K562 (cell line): ENCODE measurements around the gene THEMIS. TPM values are rescaled to one million over a fixed set of nuclear protein-coding genes. Genes with fewer than 3 reads are reported as not detected.

ENCODE experiments used
- ATAC-seq: fragments of 200-7000 bp; cut with Tn5 transposase; 3 replicates; pipeline ENCODE4 v1.9.1; 2020; ENCODE audit warnings: moderate library complexity
- BruUV-seq: library from RNA; stranded (reverse); fragments of 400-500 nt; replicated peaks from 2 replicates; lab custom pipeline; 2021; lab: Mats Ljungman, UMichigan
- CTCF ChIA-PET: fragments of 300-600 bp; formaldehyde crosslinking; extraction: SDS; loops from one replicate; lab custom pipeline; 2021; ENCODE audit warnings: low intra/inter-chr PET ratio; lab: Yijun Ruan, JAX
- POLR2A ChIA-PET: fragments of 300-600, 350-650 bp; sonication (Branson Sonifier 250); formaldehyde crosslinking; extraction: SDS; loops from one replicate; lab custom pipeline; 2021; ENCODE audit warnings: antibody characterized with exemption, inconsistent platforms; lab: Yijun Ruan, JAX
- DNase-seq, 4 experiments: peaks; one replicate each; pipeline versions ENCODE4 v3.0.0 to v3.0.0-alpha.2; 2011 to 2018; ENCODE audit warnings: low spot score in 3 of 4, mixed read lengths in 3 of 4; ENCODE audit errors: extremely low read depth in 1 of 4
- FAIRE-seq: peaks from 2 replicates; lab custom pipeline; 2011; peaks lifted over from hg19 to GRCh38; lab: Jason Lieb, UNC
- H2AFZ ChIP-seq: 2 replicates; pipeline ENCODE4 v1.6.0; 2011; ENCODE audit warnings: low read depth, low read length, control low read depth, inconsistent platforms
- H3K27ac ChIP-seq: fragments of 200-600 bp; 3 replicates; pipeline ENCODE4 v1.8.0; 2011; ENCODE audit warnings: low read depth, mild to moderate bottlenecking, control low read depth, inconsistent platforms, low read length, moderate library complexity, mixed read lengths; ENCODE audit errors: extremely low read depth
- H3K27me3 ChIP-seq, 2 experiments: fragments of 300-600 bp in 1 of 2; 2 replicates in 1 of 2; 3 replicates in 1 of 2; pipeline versions ENCODE4 v1.6.0 to v1.8.0; 2011; ENCODE audit warnings: inconsistent platforms in 2 of 2, low read length in 2 of 2, mild to moderate bottlenecking in 1 of 2, mixed read lengths in 1 of 2, moderate library complexity in 1 of 2; ENCODE audit not compliant: control insufficient read depth in 2 of 2, insufficient read depth in 2 of 2
- H3K36me3 ChIP-seq: fragments of 300-600 bp; 3 replicates; pipeline ENCODE4 v1.8.0; 2011; ENCODE audit warnings: mild to moderate bottlenecking, low read length, inconsistent platforms; ENCODE audit not compliant: control insufficient read depth, insufficient read depth
- H3K4me1 ChIP-seq, 2 experiments: fragments of 200-600 bp in 1 of 2; replicated peaks in 1 of 2; 2 replicates in 1 of 2; 3 replicates in 1 of 2; pipeline versions ENCODE4 v1.5.1 to v1.8.0; 2011; ENCODE audit warnings: inconsistent platforms in 2 of 2, low read length in 2 of 2, mild to moderate bottlenecking in 1 of 2, mixed read lengths in 1 of 2, moderate library complexity in 1 of 2; ENCODE audit not compliant: control insufficient read depth in 2 of 2, insufficient read depth in 2 of 2
- H3K4me2 ChIP-seq: 2 replicates; pipeline ENCODE4 v1.6.1; 2011; ENCODE audit warnings: low read length, control low read depth, inconsistent platforms, mixed read lengths; ENCODE audit not compliant: insufficient read depth
- H3K4me3 ChIP-seq: fragments of 200-600 bp; sonication (generic), shearing (Covaris generic); 2 replicates; pipeline ENCODE4 v1.5.1; 2016; ENCODE audit warnings: control low read depth, inconsistent platforms
- H3K79me2 ChIP-seq: fragments of 200-600 bp; 3 replicates; pipeline ENCODE4 v1.8.0; 2011; ENCODE audit warnings: low read length, inconsistent platforms; ENCODE audit not compliant: control insufficient read depth, insufficient read depth
- H3K9ac ChIP-seq, 2 experiments: 2 replicates each; pipeline versions ENCODE4 v1.6.0 to v1.6.1; 2011; ENCODE audit warnings: low read depth in 2 of 2, low read length in 2 of 2, control low read depth in 1 of 2, inconsistent platforms in 1 of 2, mild to moderate bottlenecking in 1 of 2, mixed read lengths in 1 of 2; ENCODE audit not compliant: insufficient read depth in 1 of 2
- H3K9me1 ChIP-seq: one replicate; pipeline ENCODE4 v1.6.0; 2011; ENCODE audit warnings: inconsistent platforms, mild to moderate bottlenecking, low read length, moderate library complexity; ENCODE audit not compliant: control insufficient read depth, insufficient read depth
- H3K9me3 ChIP-seq: replicated peaks from 2 replicates; pipeline ENCODE4 v1.5.1; 2011; ENCODE audit warnings: low read depth, low read length, inconsistent platforms; ENCODE audit not compliant: control insufficient read depth, insufficient read depth
- H4K20me1 ChIP-seq: replicated peaks from 2 replicates; pipeline ENCODE4 v1.6.1; 2011; ENCODE audit warnings: low read length, inconsistent platforms, mixed read lengths; ENCODE audit not compliant: control insufficient read depth, insufficient read depth
- BDP1 ChIP-seq: IDR thresholded peaks from 3 replicates; pipeline ENCODE4 v1.6.1; 2011; ENCODE audit not compliant: insufficient read length, insufficient read depth
- CBX2 ChIP-seq: fragments of 200-600 bp; sonication (generic); IDR thresholded peaks from one replicate; pipeline ENCODE4 v1.6.1; 2012; ENCODE audit warnings: mild to moderate bottlenecking, low read length, inconsistent platforms; ENCODE audit not compliant: insufficient read depth, poor library complexity, severe bottlenecking
- CEBPB ChIP-seq: fragments of 450-650 bp; IDR thresholded peaks from 2 replicates; pipeline ENCODE4 v1.6.1; 2016; ENCODE audit warnings: missing genetic modification characterization, missing compliant biosample characterization
- ELF1 ChIP-seq: fragments of 200-800 bp; sonication (Bioruptor generic); IDR thresholded peaks from 2 replicates; pipeline ENCODE4 v1.6.1; 2016; ENCODE audit warnings: missing genetic modification characterization, missing compliant biosample characterization
- EP400 ChIP-seq: fragments of 450-650 bp; IDR thresholded peaks from 2 replicates; pipeline ENCODE4 v1.6.1; 2017; ENCODE audit warnings: antibody characterized with exemption, mild to moderate bottlenecking, moderate library complexity
- ETS2 ChIP-seq: IDR thresholded peaks from 2 replicates; pipeline ENCODE4 v1.6.1; 2016; ENCODE audit warnings: borderline replicate concordance, missing genetic modification characterization, mild to moderate bottlenecking, moderate library complexity, missing compliant biosample characterization; ENCODE audit not compliant: poor library complexity, severe bottlenecking
- KDM2B ChIP-seq: fragments of 250-450 bp; sonication (Bioruptor Pico); IDR thresholded peaks from 2 replicates; pipeline ENCODE4 v1.8.0; 2021; ENCODE audit warnings: mild to moderate bottlenecking, moderate library complexity
- POLR2H ChIP-seq: IDR thresholded peaks from 2 replicates; pipeline ENCODE4 v1.6.1; 2016; ENCODE audit warnings: missing genetic modification characterization, low read depth, mild to moderate bottlenecking, control low read depth, missing compliant biosample characterization, moderate library complexity
- PTRF ChIP-seq: fragments of 450-650 bp; IDR thresholded peaks from 2 replicates; pipeline ENCODE4 v1.6.1; 2016; ENCODE audit warnings: mild to moderate bottlenecking, missing genetic modification characterization, missing compliant biosample characterization
- RBFOX2 ChIP-seq: fragments of 200-400 bp; formaldehyde crosslinking; IDR thresholded peaks from 2 replicates; pipeline ENCODE4 v1.6.1; 2017; ENCODE audit warnings: low read depth, mild to moderate bottlenecking, low read length, moderate library complexity
- SAFB ChIP-seq: fragments of 200-400 bp; formaldehyde crosslinking; IDR thresholded peaks from 2 replicates; pipeline ENCODE4 v1.6.1; 2017; ENCODE audit warnings: low read depth, low read length, borderline replicate concordance
- SMC3 ChIP-seq: conservative IDR thresholded peaks from 2 replicates; pipeline ENCODE4 v1.6.1; 2011; ENCODE audit warnings: low read depth, low read length, improper control_type of control experiment; ENCODE audit not compliant: insufficient read depth
- SRSF7 ChIP-seq: fragments of 200-400 bp; formaldehyde crosslinking; optimal IDR thresholded peaks from 2 replicates; pipeline ENCODE3; 2017; ENCODE audit warnings: mild to moderate bottlenecking, low read depth, low read length
- SRSF9 ChIP-seq: fragments of 200-400 bp; formaldehyde crosslinking; IDR thresholded peaks from 2 replicates; pipeline ENCODE4 v1.6.1; 2017; ENCODE audit warnings: low read depth, low read length, borderline replicate concordance
- ZNF347 ChIP-seq: fragments of 450-650 bp; formaldehyde crosslinking; IDR thresholded peaks from 2 replicates; pipeline ENCODE4 v1.4.0; 2020; ENCODE audit warnings: low read depth, mild to moderate bottlenecking, moderate library complexity
- ZNF766 ChIP-seq: fragments of 200-800 bp; sonication (Bioruptor generic); conservative IDR thresholded peaks from 2 replicates; pipeline ENCODE4 v1.6.1; 2016; ENCODE audit warnings: missing genetic modification characterization, missing compliant biosample characterization
- WGBS: fragments of 100-300 bp; shearing (Covaris generic); methylation state at CpG from one replicate; pipeline ENCODE4 v1.1.6; 2016; ENCODE audit warnings: low coverage, mixed read lengths; ENCODE audit not compliant: insufficient coverage; ENCODE audit errors: missing lambda C conversion rate; 5-methylcytosine and 5-hydroxymethylcytosine counted together
- in situ Hi-C: fragments of 300-500 bp; cut with MboI; formaldehyde crosslinking; loops from 4 replicates; pipeline ENCODE4 v1.15.0; 2018; ENCODE audit warnings: inconsistent platforms, mixed read lengths
- intact Hi-C: fragments of 100-400 bp; cut with micrococcal nuclease; formaldehyde crosslinking; loops from 2 replicates; pipeline ENCODE4 v1.14.2; 2022
- polyA plus RNA-seq, 8 experiments: library from polyadenylated mRNA; depleted of rRNA in 4 of 8; stranded (reverse) in 5 of 8; unstranded in 3 of 8; fragments of >200 nt; fragmentation: Nextera tagmentation in 2 of 8; fragmentation: Illumina TruSeq in 1 of 8; extraction: Ambion mirVana in 2 of 8; extraction: Trizol in 1 of 8; gene quantifications; 2 replicates each; pipeline versions ENCODE4 v1.2.1 to v1.2.3, GENCODE V29; 2011 to 2014; ENCODE audit warnings: inconsistent platforms in 1 of 8, missing spikeins in 1 of 8
- total RNA-seq, 7 experiments: library from RNA; depleted of rRNA in 6 of 7; stranded (reverse); fragments of >200 nt in 6 of 7; fragmentation: Illumina TruSeq in 2 of 7; extraction: Trizol in 2 of 7; gene quantifications; 2 replicates each; pipeline versions ENCODE4 v1.2.1 to v1.2.3, GENCODE V29; 2011 to 2021; ENCODE audit warnings: low replicate concordance in 1 of 7
- TF ChIP-seq, protein P1 (sequence below): fragments of 450-650 bp; IDR thresholded peaks from 2 replicates; pipeline ENCODE4 v1.6.1; 2016; ENCODE audit warnings: borderline replicate concordance
- TF ChIP-seq, protein P2 (sequence below): fragments of 450-650 bp; IDR thresholded peaks from 2 replicates; pipeline ENCODE4 v1.6.1; 2016; ENCODE audit warnings: missing biosample characterization, missing genetic modification characterization

Gene THEMIS
- total and polyA plus RNA-seq, 9 of the 15 experiments (the other 6 are each of a cell fraction or from before 2014, with no cell fraction given) = 0.09 TPM; not detected in 8

DNA sequence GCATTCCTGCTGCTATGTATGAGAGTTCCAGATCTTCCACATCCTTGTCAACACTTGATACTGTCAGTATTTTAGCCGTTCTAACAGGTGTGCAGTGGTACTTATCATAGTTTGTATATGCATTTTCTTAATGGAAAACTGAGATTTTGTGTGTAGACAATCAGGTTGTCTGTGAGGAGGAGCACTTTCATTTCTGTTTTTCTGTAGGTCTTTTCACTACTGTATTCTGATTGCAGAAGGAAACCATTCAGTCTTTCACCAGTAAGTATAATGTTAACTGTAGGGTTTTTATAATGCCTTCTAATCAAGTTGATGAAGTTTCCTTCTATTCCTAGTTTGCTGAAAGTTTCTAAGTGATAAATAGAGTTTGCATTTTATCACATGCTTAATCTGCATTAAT, 216.4 kb downstream of the THEMIS start:
- no peak overlapping the region for H3K4me2 ChIP-seq

More for the DNA sequence above, 216.4 kb downstream of the THEMIS start:
- in situ Hi-C loops = no loop called here
- Histone ChIP-seq H3K4me3 (no peak overlapping the region), H3K27me3 (no peaks in the 10 kb centered on the region), H3K9me3 (no peaks in the 10 kb centered on the region), H3K9me1 (no peaks in the 10 kb centered on the region), H3K27ac (no peak overlapping the region), H3K9ac (no peak overlapping the region), H3K4me1 (no peaks in the 10 kb centered on the region), H4K20me1 (no peaks in the 10 kb centered on the region), H3K79me2 (no peaks in the 10 kb centered on the region), H3K36me3 (no peaks in the 10 kb centered on the region), H2AFZ (no peak overlapping the region)
- DNase-seq (no peak), FAIRE-seq (no peak), ATAC-seq (no peak)
- intact Hi-C loops = no loop called here
- WGBS = 0% methylated on average over 1 of the region's 1 CpG
- ChIA-PET POLR2A (no interaction called here), CTCF (no interaction called here)
- BruUV-seq = no TSS peak
- TF ChIP-seq KDM2B (CRISPR knock-in tag) (no peak), PTRF (tag) (no peak), CEBPB (tag) (no peak), SRSF7 (no peak), CBX2 (no peak), ELF1 (tag) (no peak), ZNF766 (CRISPR knock-in tag) (no peak), ZNF347 (CRISPR knock-in tag) (no peak), BDP1 (no peak), SMC3 (no peak), EP400 (no peak), POLR2H (tag) (no peak), RBFOX2 (no peak), SRSF9 (no peak), SAFB (no peak), ETS2 (tag) (no peak)
- TF ChIP-seq, protein P1, sequence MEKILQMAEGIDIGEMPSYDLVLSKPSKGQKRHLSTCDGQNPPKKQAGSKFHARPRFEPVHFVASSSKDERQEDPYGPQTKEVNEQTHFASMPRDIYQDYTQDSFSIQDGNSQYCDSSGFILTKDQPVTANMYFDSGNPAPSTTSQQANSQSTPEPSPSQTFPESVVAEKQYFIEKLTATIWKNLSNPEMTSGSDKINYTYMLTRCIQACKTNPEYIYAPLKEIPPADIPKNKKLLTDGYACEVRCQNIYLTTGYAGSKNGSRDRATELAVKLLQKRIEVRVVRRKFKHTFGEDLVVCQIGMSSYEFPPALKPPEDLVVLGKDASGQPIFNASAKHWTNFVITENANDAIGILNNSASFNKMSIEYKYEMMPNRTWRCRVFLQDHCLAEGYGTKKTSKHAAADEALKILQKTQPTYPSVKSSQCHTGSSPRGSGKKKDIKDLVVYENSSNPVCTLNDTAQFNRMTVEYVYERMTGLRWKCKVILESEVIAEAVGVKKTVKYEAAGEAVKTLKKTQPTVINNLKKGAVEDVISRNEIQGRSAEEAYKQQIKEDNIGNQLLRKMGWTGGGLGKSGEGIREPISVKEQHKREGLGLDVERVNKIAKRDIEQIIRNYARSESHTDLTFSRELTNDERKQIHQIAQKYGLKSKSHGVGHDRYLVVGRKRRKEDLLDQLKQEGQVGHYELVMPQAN = no peak
- TF ChIP-seq, protein P2, sequence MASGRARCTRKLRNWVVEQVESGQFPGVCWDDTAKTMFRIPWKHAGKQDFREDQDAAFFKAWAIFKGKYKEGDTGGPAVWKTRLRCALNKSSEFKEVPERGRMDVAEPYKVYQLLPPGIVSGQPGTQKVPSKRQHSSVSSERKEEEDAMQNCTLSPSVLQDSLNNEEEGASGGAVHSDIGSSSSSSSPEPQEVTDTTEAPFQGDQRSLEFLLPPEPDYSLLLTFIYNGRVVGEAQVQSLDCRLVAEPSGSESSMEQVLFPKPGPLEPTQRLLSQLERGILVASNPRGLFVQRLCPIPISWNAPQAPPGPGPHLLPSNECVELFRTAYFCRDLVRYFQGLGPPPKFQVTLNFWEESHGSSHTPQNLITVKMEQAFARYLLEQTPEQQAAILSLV (tag) = no peak
